Naive thymus-derived CD4-positive, alpha-beta T cell (primary cell): ENCODE measurements around the gene PTPRM. TPM values are rescaled to one million over a fixed set of nuclear protein-coding genes. Genes with fewer than 3 reads are reported as not detected.

Experiments used
- ATAC-seq: fragments of 150-1000 bp; cut with Tn5 transposase; 2 replicates; pipeline ENCODE4 v1.10.0; 2021; ENCODE audit warnings: mild to moderate bottlenecking, moderate library complexity
- CTCF ChIA-PET: fragments of 350-600 bp; sonication (Branson Sonifier 250); formaldehyde crosslinking; loops from one replicate; lab custom pipeline; 2021; ENCODE audit warnings: antibody characterized with exemption; lab: Charles Lee
- POLR2A ChIA-PET: fragments of 350-600 bp; sonication (Branson Sonifier 250); formaldehyde crosslinking; loops from one replicate; lab custom pipeline; 2021; ENCODE audit warnings: antibody characterized with exemption, inconsistent platforms; lab: Charles Lee
- DNase-seq, 9 donors: peaks; one replicate each; pipeline versions ENCODE4 v3.0.0 to v3.0.0-alpha.2; 2020 to 2022; ENCODE audit warnings: mixed read lengths in 1 of 9
- H3K27ac ChIP-seq: one replicate; pipeline ENCODE4 v1.7.0; 2013; ENCODE audit warnings: mild to moderate bottlenecking, low read depth, low read length, moderate library complexity
- H3K27me3 ChIP-seq, 2 donors: one replicate each; pipeline ENCODE4 v1.7.0; 2013; ENCODE audit warnings: low read length in 2 of 2, mild to moderate bottlenecking in 2 of 2, moderate library complexity in 2 of 2; ENCODE audit not compliant: control insufficient read depth in 2 of 2, insufficient read depth in 2 of 2
- H3K36me3 ChIP-seq, 3 experiments: 1 replicate in 2 of 3; 2 replicates in 1 of 3; pipeline ENCODE4 v1.7.0; 2013; ENCODE audit warnings: low read length in 3 of 3, mild to moderate bottlenecking in 3 of 3, moderate library complexity in 1 of 3; ENCODE audit not compliant: insufficient read depth in 3 of 3, control insufficient read depth in 2 of 3
- H3K4me1 ChIP-seq, 2 donors: one replicate each; pipeline ENCODE4 v1.7.0; 2013; ENCODE audit warnings: low read length in 2 of 2, mild to moderate bottlenecking in 2 of 2, moderate library complexity in 1 of 2; ENCODE audit not compliant: control insufficient read depth in 2 of 2, insufficient read depth in 2 of 2
- H3K4me3 ChIP-seq: 2 replicates; pipeline ENCODE4 v1.7.0; 2013; ENCODE audit warnings: mild to moderate bottlenecking, low read length
- H3K9me3 ChIP-seq, 3 experiments: 1 replicate in 2 of 3; 2 replicates in 1 of 3; pipeline ENCODE4 v1.7.0; 2013; ENCODE audit warnings: low read length in 3 of 3; ENCODE audit not compliant: control insufficient read depth in 2 of 3
- H3K27ac Mint-ChIP-seq, 9 donors: one replicate each; pipeline ENCODE4 v1.8.0; 2020 to 2022; ENCODE audit warnings: mixed read lengths in 9 of 9, mild to moderate bottlenecking in 8 of 9, moderate library complexity in 5 of 9, inconsistent platforms in 2 of 9
- H3K27me3 Mint-ChIP-seq, 5 donors: one replicate each; pipeline ENCODE4 v1.8.0; 2021 to 2022; ENCODE audit warnings: mixed read lengths in 5 of 5, mild to moderate bottlenecking in 1 of 5
- H3K36me3 Mint-ChIP-seq, 5 donors: one replicate each; pipeline ENCODE4 v1.8.0; 2020 to 2022; ENCODE audit warnings: mixed read lengths in 5 of 5, mild to moderate bottlenecking in 3 of 5, inconsistent platforms in 1 of 5
- H3K4me1 Mint-ChIP-seq, 7 donors: one replicate each; pipeline ENCODE4 v1.8.0; 2020 to 2022; ENCODE audit warnings: mixed read lengths in 7 of 7, mild to moderate bottlenecking in 3 of 7, inconsistent platforms in 1 of 7
- H3K4me3 Mint-ChIP-seq, 10 donors: one replicate each; pipeline ENCODE4 v1.8.0; 2020 to 2022; ENCODE audit warnings: mild to moderate bottlenecking in 10 of 10, mixed read lengths in 10 of 10, moderate library complexity in 6 of 10, inconsistent platforms in 2 of 10
- H3K9me3 Mint-ChIP-seq, 11 donors: one replicate each; pipeline ENCODE4 v1.8.0; 2020 to 2022; ENCODE audit warnings: mixed read lengths in 11 of 11, mild to moderate bottlenecking in 4 of 11, inconsistent platforms in 1 of 11, moderate library complexity in 1 of 11
- intact Hi-C, 2 donors: fragments of 100-400 bp; cut with micrococcal nuclease; formaldehyde crosslinking; loops; one replicate each; pipeline ENCODE4 v1.15.1; 2023
- polyA plus RNA-seq, 2 donors: library from polyadenylated mRNA; unstranded; fragments of 300-500 nt; fragmentation: Illumina TruSeq; gene quantifications; one replicate each; pipeline ENCODE4 v1.2.3, GENCODE V29; 2021
- total RNA-seq, 6 experiments: library from RNA in 5 of 6; stranded (reverse) in 5 of 6; gene quantifications; 1 replicate in 5 of 6; 2 replicates in 1 of 6; pipeline ENCODE4 v1.2.3 and lab custom pipeline; 2021 to 2026

PTPRM gene
- total and polyA plus RNA-seq, 7 experiments from 2014 or later, result 3.8 to 21.2 (median 8.4) TPM

GRCh38 chr18:8011361-8011760, 444.2 kb downstream of the PTPRM start:
- CTCF ChIA-PET, result no interaction called here
- intact Hi-C loops, result no loop called here
- H3K27ac Mint-ChIP-seq, result no peak overlapping the region

GRCh38 chr18:8011906-8012305, 444.8 kb downstream of the PTPRM start:
- intact Hi-C loops, result no loop called here
- H3K27me3 Mint-ChIP-seq, result no peaks in the 10 kb centered on the region
- H3K27ac ChIP-seq, result no peak overlapping the region
- peaks cover 0 to 12% (median 0%) of the 10 kb centered on the region in 5 donors for H3K36me3 Mint-ChIP-seq
- H3K27me3 ChIP-seq, result no peaks in the 10 kb centered on the region
- H3K4me1 ChIP-seq, result no peaks in the 10 kb centered on the region
- ChIA-PET POLR2A (no interaction called here), CTCF (no interaction called here)
- DNase-seq (no peak), ATAC-seq (no peak)
- H3K36me3 ChIP-seq, result no peaks in the 10 kb centered on the region
- H3K9me3 Mint-ChIP-seq, result peaks cover 0 to 13% (median 0%) of the 10 kb centered on the region in 11 donors
- no peak overlapping the region for H3K27ac Mint-ChIP-seq
- no peak overlapping the region for H3K4me3 ChIP-seq
- no peaks in the 10 kb centered on the region for H3K9me3 ChIP-seq
- H3K4me1 Mint-ChIP-seq, result no peaks in the 10 kb centered on the region
- H3K4me3 Mint-ChIP-seq, result no peak overlapping the region

More at GRCh38 chr18:8011361-8011760, 444.2 kb downstream of the PTPRM start:
- Histone ChIP-seq H3K4me1 (no peaks in the 10 kb centered on the region), H3K27me3 (no peaks in the 10 kb centered on the region), H3K4me3 (no peak overlapping the region), H3K36me3 (no peaks in the 10 kb centered on the region), H3K9me3 (no peaks in the 10 kb centered on the region), H3K27ac (no peak overlapping the region)
- no peak for ATAC-seq
- Mint-ChIP-seq H3K36me3 (peaks cover 0 to 12% (median 0%) of the 10 kb centered on the region in 5 donors), H3K4me3 (no peak overlapping the region), H3K4me1 (no peaks in the 10 kb centered on the region), H3K9me3 (peaks cover 0 to 13% (median 0%) of the 10 kb centered on the region in 11 donors), H3K27me3 (no peaks in the 10 kb centered on the region)
- no peak for DNase-seq
- POLR2A ChIA-PET, result no interaction called here

- no peaks in the 10 kb centered on the region for H3K9me3 ChIP-seq
Measured at GRCh38 chr18:8018701-8019331, 451.7 kb downstream of the PTPRM start.

GRCh38 chr18:8019600-8019999, 452.5 kb downstream of the PTPRM start:
- Mint-ChIP-seq H3K9me3 (peaks cover 0 to 11% (median 0%) of the 10 kb centered on the region in 11 donors), H3K4me1 (no peaks in the 10 kb centered on the region), H3K36me3 (peaks cover 0 to 5% (median 4%) of the 10 kb centered on the region in 5 donors), H3K27ac (no peak overlapping the region), H3K27me3 (no peaks in the 10 kb centered on the region), H3K4me3 (no peak overlapping the region)
- ChIA-PET POLR2A (no interaction called here), CTCF (no interaction called here)
- Histone ChIP-seq H3K4me1 (no peaks in the 10 kb centered on the region), H3K9me3 (no peaks in the 10 kb centered on the region), H3K27ac (no peak overlapping the region), H3K36me3 (no peaks in the 10 kb centered on the region), H3K4me3 (no peak overlapping the region), H3K27me3 (no peaks in the 10 kb centered on the region)
- no peak for ATAC-seq
- no peak for DNase-seq
- intact Hi-C loops, result no loop called here

More at GRCh38 chr18:8018701-8019331, 451.7 kb downstream of the PTPRM start:
- Mint-ChIP-seq H3K4me1 (no peaks in the 10 kb centered on the region), H3K36me3 (peaks cover 0 to 5% (median 4%) of the 10 kb centered on the region in 5 donors), H3K27me3 (no peaks in the 10 kb centered on the region), H3K27ac (no peak overlapping the region), H3K4me3 (no peak overlapping the region), H3K9me3 (peaks cover 0 to 11% (median 0%) of the 10 kb centered on the region in 11 donors)
- DNase-seq, result no peak
- no peak overlapping the region for H3K4me3 ChIP-seq
- no peak for ATAC-seq
- no peak overlapping the region for H3K27ac ChIP-seq
- CTCF ChIA-PET, result no interaction called here
- intact Hi-C loops, result no loop called here
- POLR2A ChIA-PET, result no interaction called here
- H3K4me1 ChIP-seq, result no peaks in the 10 kb centered on the region
- H3K27me3 ChIP-seq, result no peaks in the 10 kb centered on the region
- H3K36me3 ChIP-seq, result no peaks in the 10 kb centered on the region

GRCh38 chr18:8020132-8020846, 453.2 kb downstream of the PTPRM start:
- intact Hi-C loops, result no loop called here
- Histone ChIP-seq H3K4me1 (no peaks in the 10 kb centered on the region), H3K4me3 (no peak overlapping the region), H3K27me3 (no peaks in the 10 kb centered on the region), H3K9me3 (no peaks in the 10 kb centered on the region), H3K27ac (no peak overlapping the region), H3K36me3 (no peaks in the 10 kb centered on the region)
- ChIA-PET CTCF (no interaction called here), POLR2A (no interaction called here)
- Mint-ChIP-seq H3K4me3 (no peak overlapping the region), H3K9me3 (peaks cover 0 to 11% (median 0%) of the 10 kb centered on the region in 11 donors), H3K4me1 (no peaks in the 10 kb centered on the region), H3K27me3 (no peaks in the 10 kb centered on the region), H3K36me3 (peaks cover 0 to 5% (median 4%) of the 10 kb centered on the region in 5 donors), H3K27ac (no peak overlapping the region)
- ATAC-seq (no peak), DNase-seq (no peak)

- Histone ChIP-seq H3K9me3 (no peaks in the 10 kb centered on the region), H3K4me3 (no peak overlapping the region), H3K27ac (no peak overlapping the region), H3K27me3 (no peaks in the 10 kb centered on the region), H3K4me1 (no peaks in the 10 kb centered on the region), H3K36me3 (no peaks in the 10 kb centered on the region)
- intact Hi-C loops, result no loop called here
- peaks cover 0 to 8% (median 0%) of the 10 kb centered on the region in 7 donors for H3K4me1 Mint-ChIP-seq
- no peak for ATAC-seq
- no peak for DNase-seq
- no peaks in the 10 kb centered on the region for H3K27me3 Mint-ChIP-seq
- H3K9me3 Mint-ChIP-seq, result peaks cover 0 to 9% (median 0%) of the 10 kb centered on the region in 11 donors
- H3K36me3 Mint-ChIP-seq, result peaks cover 0 to 5% (median 0%) of the 10 kb centered on the region in 5 donors
- H3K4me3 Mint-ChIP-seq, result no peak overlapping the region
- POLR2A ChIA-PET, result no interaction called here
- CTCF ChIA-PET, result no interaction called here
- H3K27ac Mint-ChIP-seq, result no peak overlapping the region
Measured at GRCh38 chr18:8029061-8029460, 461.9 kb downstream of the PTPRM start.
